ENCODE results near the gene DHRS2. TPM values are rescaled to one million over a fixed set of nuclear protein-coding genes. Genes with fewer than 3 reads are reported as not detected.
"Not testable (repeated sequence)": the region's sequence is repeated elsewhere in the genome, so short reads cannot be mapped to it uniquely, and the experiment has no call there.

DHRS2 gene
- polyA plus RNA-seq, 1 donor (not counting 4 experiments of a cell fraction or from before 2014, with no cell fraction given), result 0.14 TPM

GRCh38 chr14:23589606-23590005 lies 46.6 kb upstream of the DHRS2 start:
- H3K9ac ChIP-seq (ENCODE audit: control insufficient read depth, extremely low read depth, insufficient read depth, low read length), result no peak overlapping the region
- DNase-seq (ENCODE audit: low read depth, low spot score) (no peak), FAIRE-seq (no peak)
- no peaks in the 10 kb centered on the region for H3K36me3 ChIP-seq (ENCODE audit: control insufficient read depth in 2 of 2, extremely low read depth in 1 of 2, insufficient read depth in 2 of 2, low read length in 2 of 2)
- no peak for TF ChIP-seq EZH2 (IDR thresholded peaks at IDR 0.05; ENCODE audit: low read length)
- TF ChIP-seq, protein P1, sequence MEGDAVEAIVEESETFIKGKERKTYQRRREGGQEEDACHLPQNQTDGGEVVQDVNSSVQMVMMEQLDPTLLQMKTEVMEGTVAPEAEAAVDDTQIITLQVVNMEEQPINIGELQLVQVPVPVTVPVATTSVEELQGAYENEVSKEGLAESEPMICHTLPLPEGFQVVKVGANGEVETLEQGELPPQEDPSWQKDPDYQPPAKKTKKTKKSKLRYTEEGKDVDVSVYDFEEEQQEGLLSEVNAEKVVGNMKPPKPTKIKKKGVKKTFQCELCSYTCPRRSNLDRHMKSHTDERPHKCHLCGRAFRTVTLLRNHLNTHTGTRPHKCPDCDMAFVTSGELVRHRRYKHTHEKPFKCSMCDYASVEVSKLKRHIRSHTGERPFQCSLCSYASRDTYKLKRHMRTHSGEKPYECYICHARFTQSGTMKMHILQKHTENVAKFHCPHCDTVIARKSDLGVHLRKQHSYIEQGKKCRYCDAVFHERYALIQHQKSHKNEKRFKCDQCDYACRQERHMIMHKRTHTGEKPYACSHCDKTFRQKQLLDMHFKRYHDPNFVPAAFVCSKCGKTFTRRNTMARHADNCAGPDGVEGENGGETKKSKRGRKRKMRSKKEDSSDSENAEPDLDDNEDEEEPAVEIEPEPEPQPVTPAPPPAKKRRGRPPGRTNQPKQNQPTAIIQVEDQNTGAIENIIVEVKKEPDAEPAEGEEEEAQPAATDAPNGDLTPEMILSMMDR (optimal IDR thresholded peaks at IDR 0.05 in 1 of 3, IDR thresholded peaks at IDR 0.05 in 1 of 3, conservative IDR thresholded peaks at IDR 0.05 in 1 of 3; ENCODE audit: extremely low read depth in 1 of 3, insufficient read depth in 2 of 3, low read length in 3 of 3), result no peak
- no peaks in the 10 kb centered on the region for H3K27me3 ChIP-seq (ENCODE audit: control insufficient read depth, extremely low read depth, insufficient read depth, low read length)
- no peak overlapping the region for H3K4me2 ChIP-seq (ENCODE audit: control insufficient read depth, extremely low read depth, insufficient read depth, low read depth, low read length)
- H3K9me3 ChIP-seq (ENCODE audit: control insufficient read depth, low read depth, low read length), result no peaks in the 10 kb centered on the region
- no peaks in the 10 kb centered on the region for H3K4me1 ChIP-seq (ENCODE audit: control insufficient read depth, extremely low read depth, insufficient read depth, low read length)
- dilution Hi-C loops (cut with MboI; ENCODE audit: extremely low pct_ligation_motif_present, low sequenced_read_pairs), result no loop called here
- H3K79me2 ChIP-seq (ENCODE audit: control insufficient read depth, insufficient read depth, low read length), result no peaks in the 10 kb centered on the region
- no peaks in the 10 kb centered on the region for H4K20me1 ChIP-seq (ENCODE audit: control insufficient read depth, extremely low read depth, insufficient read depth, low read length)
- no peak overlapping the region for H3K27ac ChIP-seq (ENCODE audit: control insufficient read depth, insufficient read depth, low read length)
- no peaks in the 10 kb centered on the region for H3K9me1 ChIP-seq (ENCODE audit: control insufficient read depth, extremely low read depth, insufficient read depth, low read length)
- no peak overlapping the region for H2AFZ ChIP-seq (ENCODE audit: control insufficient read depth, low read length)
- H3K4me3 ChIP-seq (ENCODE audit: control insufficient read depth in 2 of 3, extremely low read depth in 1 of 3, insufficient read depth in 2 of 3, low read depth in 1 of 3, low read length in 3 of 3), result no peak overlapping the region

DNA sequence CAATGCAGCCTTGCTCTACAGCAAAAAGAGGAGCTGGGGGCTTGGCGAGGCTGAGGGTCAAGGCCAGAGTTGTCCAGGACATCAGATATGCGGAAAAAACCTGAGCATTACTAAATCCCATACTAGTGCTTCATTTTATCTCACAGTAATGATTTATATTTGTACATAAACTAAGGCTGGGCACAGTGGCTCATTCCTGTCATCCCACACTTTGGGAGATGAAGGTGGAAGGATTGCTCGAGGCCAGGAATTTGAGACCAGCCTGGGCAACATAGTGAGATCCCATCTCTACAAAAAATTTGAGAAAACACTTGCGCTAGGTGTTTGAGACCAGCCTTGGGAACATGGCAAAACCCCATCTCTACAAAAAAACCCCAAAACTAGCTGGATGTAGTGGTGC lies 46.0 kb upstream of the DHRS2 start:
- H3K9me1 ChIP-seq (ENCODE audit: control insufficient read depth, extremely low read depth, insufficient read depth, low read length), result no peaks in the 10 kb centered on the region
- TF ChIP-seq, protein P1 (optimal IDR thresholded peaks at IDR 0.05 in 1 of 3, IDR thresholded peaks at IDR 0.05 in 1 of 3, conservative IDR thresholded peaks at IDR 0.05 in 1 of 3; ENCODE audit: extremely low read depth in 1 of 3, insufficient read depth in 2 of 3, low read length in 3 of 3), result no peak
- no peak for TF ChIP-seq EZH2 (IDR thresholded peaks at IDR 0.05; ENCODE audit: low read length)
- no peak for DNase-seq (ENCODE audit: low read depth, low spot score)
- no peak overlapping the region for H3K27ac ChIP-seq (ENCODE audit: control insufficient read depth, insufficient read depth, low read length)
- FAIRE-seq, result no peak
- no peak overlapping the region for H3K4me3 ChIP-seq (ENCODE audit: control insufficient read depth in 2 of 3, extremely low read depth in 1 of 3, insufficient read depth in 2 of 3, low read depth in 1 of 3, low read length in 3 of 3)
- no peaks in the 10 kb centered on the region for H3K27me3 ChIP-seq (ENCODE audit: control insufficient read depth, extremely low read depth, insufficient read depth, low read length)
- H3K9ac ChIP-seq (ENCODE audit: control insufficient read depth, extremely low read depth, insufficient read depth, low read length), result no peak overlapping the region
- no peaks in the 10 kb centered on the region for H3K4me1 ChIP-seq (ENCODE audit: control insufficient read depth, extremely low read depth, insufficient read depth, low read length)
- no peaks in the 10 kb centered on the region for H3K79me2 ChIP-seq (ENCODE audit: control insufficient read depth, insufficient read depth, low read length)
- no peak overlapping the region for H2AFZ ChIP-seq (ENCODE audit: control insufficient read depth, low read length)
- H3K9me3 ChIP-seq (ENCODE audit: control insufficient read depth, low read depth, low read length), result no peaks in the 10 kb centered on the region
- no peaks in the 10 kb centered on the region for H4K20me1 ChIP-seq (ENCODE audit: control insufficient read depth, extremely low read depth, insufficient read depth, low read length)
- H3K4me2 ChIP-seq (ENCODE audit: control insufficient read depth, extremely low read depth, insufficient read depth, low read depth, low read length), result no peak overlapping the region
- dilution Hi-C loops (cut with MboI; ENCODE audit: extremely low pct_ligation_motif_present, low sequenced_read_pairs), result no loop called here
- H3K36me3 ChIP-seq (ENCODE audit: control insufficient read depth in 2 of 2, extremely low read depth in 1 of 2, insufficient read depth in 2 of 2, low read length in 2 of 2), result no peaks in the 10 kb centered on the region

- FAIRE-seq; H3K9ac ChIP-seq (ENCODE audit: control insufficient read depth, extremely low read depth, insufficient read depth, low read length); dilution Hi-C loops (cut with MboI; ENCODE audit: extremely low pct_ligation_motif_present, low sequenced_read_pairs): not testable (repeated sequence)
Measured at GRCh38 chr14:23594191-23594590, 42.0 kb upstream of the DHRS2 start.

More at GRCh38 chr14:23594191-23594590, 42.0 kb upstream of the DHRS2 start:
- DNase-seq (ENCODE audit: low read depth, low spot score); H3K9me1 ChIP-seq (ENCODE audit: control insufficient read depth, extremely low read depth, insufficient read depth, low read length); H3K36me3 ChIP-seq (ENCODE audit: control insufficient read depth in 2 of 2, extremely low read depth in 1 of 2, insufficient read depth in 2 of 2, low read length in 2 of 2); H4K20me1 ChIP-seq (ENCODE audit: control insufficient read depth, extremely low read depth, insufficient read depth, low read length); H3K27ac ChIP-seq (ENCODE audit: control insufficient read depth, insufficient read depth, low read length); H3K4me1 ChIP-seq (ENCODE audit: control insufficient read depth, extremely low read depth, insufficient read depth, low read length); H3K27me3 ChIP-seq (ENCODE audit: control insufficient read depth, extremely low read depth, insufficient read depth, low read length); H3K9me3 ChIP-seq (ENCODE audit: control insufficient read depth, low read depth, low read length); H2AFZ ChIP-seq (ENCODE audit: control insufficient read depth, low read length); H3K79me2 ChIP-seq (ENCODE audit: control insufficient read depth, insufficient read depth, low read length); H3K4me3 ChIP-seq (ENCODE audit: control insufficient read depth in 2 of 3, extremely low read depth in 1 of 3, insufficient read depth in 2 of 3, low read depth in 1 of 3, low read length in 3 of 3); H3K4me2 ChIP-seq (ENCODE audit: control insufficient read depth, extremely low read depth, insufficient read depth, low read depth, low read length): not testable (repeated sequence)

Data from keratinocyte (primary cell).